GM18873 (cell line): ENCODE results near the gene ITGA6.
"Not testable (repeated sequence)": the region's sequence is repeated elsewhere in the genome, so short reads cannot be mapped to it uniquely, and the experiment has no call there.

Experiments used
- ATAC-seq: cut with Tn5 transposase; IDR thresholded peaks from one replicate; pipeline ENCODE4 v1.9.1; 2021; ENCODE audit warnings: mild to moderate bottlenecking, moderate library complexity, moderate number of reproducible peaks; ENCODE audit not compliant: unreplicated experiment, low FRiP score

The ITGA6 gene

GRCh38 chr2:172507199-172507598, 79.8 kb downstream of the ITGA6 start:
- no peak for ATAC-seq

GRCh38 chr2:172510088-172510487, 82.7 kb downstream of the ITGA6 start:
- no peak for ATAC-seq

- ATAC-seq = no peak
Measured at GRCh38 chr2:172510548-172510947, 83.2 kb downstream of the ITGA6 start.

GRCh38 chr2:172512810-172513523, 85.6 kb downstream of the ITGA6 start:
- no peak for ATAC-seq

GRCh38 chr2:172513524-172513900, 86.1 kb downstream of the ITGA6 start:
- ATAC-seq = no peak

- no peak for ATAC-seq
Measured at GRCh38 chr2:172513935-172514586, 86.7 kb downstream of the ITGA6 start.

- ATAC-seq = no peak
Measured at GRCh38 chr2:172516299-172516698, 88.9 kb downstream of the ITGA6 start.

GRCh38 chr2:172518995-172519394, 91.6 kb downstream of the ITGA6 start:
- no peak for ATAC-seq

GRCh38 chr2:172525601-172526000, 98.2 kb downstream of the ITGA6 start:
- no peak for ATAC-seq

- no peak for ATAC-seq
Measured at GRCh38 chr2:172531309-172531708, 103.9 kb downstream of the ITGA6 start.

GRCh38 chr2:172532461-172532860, 105.1 kb downstream of the ITGA6 start:
- not testable (repeated sequence) for ATAC-seq

GRCh38 chr2:172533687-172534086, 106.3 kb downstream of the ITGA6 start:
- ATAC-seq = no peak

- ATAC-seq = no peak
Measured at GRCh38 chr2:172535119-172535518, 107.7 kb downstream of the ITGA6 start.

GRCh38 chr2:172537851-172538250, 110.5 kb downstream of the ITGA6 start:
- ATAC-seq = not testable (repeated sequence)

- ATAC-seq = no peak
Measured at GRCh38 chr2:172539767-172540166, 112.4 kb downstream of the ITGA6 start.

- ATAC-seq = no peak
Measured at GRCh38 chr2:172540421-172540820, 113.0 kb downstream of the ITGA6 start.

- no peak for ATAC-seq
Measured at GRCh38 chr2:172545408-172546075, 118.2 kb downstream of the ITGA6 start.

GRCh38 chr2:172549131-172549530, 121.7 kb downstream of the ITGA6 start:
- no peak for ATAC-seq

GRCh38 chr2:172549802-172550201, 122.4 kb downstream of the ITGA6 start:
- not testable (repeated sequence) for ATAC-seq

- ATAC-seq = no peak
Measured at GRCh38 chr2:172550419-172550818, 123.0 kb downstream of the ITGA6 start.

GRCh38 chr2:172551271-172551670, 123.9 kb downstream of the ITGA6 start:
- no peak for ATAC-seq
